HCT116 (cell line): ENCODE data around the gene TOP1.

Experiments
- CTCF ChIP-seq, 3 experiments: fragments of 200-600 bp in 1 of 3; sonication (generic) in 1 of 3; IDR thresholded peaks in 2 of 3; conservative IDR thresholded peaks in 1 of 3; 2 replicates each; pipeline ENCODE4 v1.5.1; 2012 to 2017; ENCODE audit warnings: low read depth in 2 of 3, low read length in 2 of 3, antibody characterized with exemption in 1 of 3, borderline replicate concordance in 1 of 3, control low read depth in 1 of 3, mild to moderate bottlenecking in 1 of 3, mixed read lengths in 1 of 3, mixed run types in 1 of 3, moderate library complexity in 1 of 3; ENCODE audit not compliant: insufficient read depth in 1 of 3
- EZH2 ChIP-seq: fragments of 200-600 bp; sonication (generic); IDR thresholded peaks from 2 replicates; pipeline ENCODE4 v1.6.1; 2017; ENCODE audit warnings: antibody characterized with exemption, mixed run types
- YY1 ChIP-seq: IDR thresholded peaks from 2 replicates; pipeline ENCODE4 v1.6.1; 2011; ENCODE audit warnings: low read length, low read depth, moderate library complexity, mild to moderate bottlenecking; ENCODE audit not compliant: insufficient replicate concordance; ENCODE audit errors: extremely low read depth

- TF ChIP-seq YY1, result no peak
- TF ChIP-seq CTCF (IDR thresholded peaks at IDR 0.05 in 2 of 3, conservative IDR thresholded peaks at IDR 0.05 in 1 of 3; ENCODE audit: borderline replicate concordance in 1 of 3, insufficient read depth in 1 of 3, low read depth in 2 of 3, low read length in 2 of 3), result no peak
- TF ChIP-seq EZH2, result no peak
Observed at GRCh38 chr20:41150664-41151063, 122.0 kb downstream of the TOP1 start.
